ENCODE results near the gene OXLD1.

The OXLD1 gene

DNA sequence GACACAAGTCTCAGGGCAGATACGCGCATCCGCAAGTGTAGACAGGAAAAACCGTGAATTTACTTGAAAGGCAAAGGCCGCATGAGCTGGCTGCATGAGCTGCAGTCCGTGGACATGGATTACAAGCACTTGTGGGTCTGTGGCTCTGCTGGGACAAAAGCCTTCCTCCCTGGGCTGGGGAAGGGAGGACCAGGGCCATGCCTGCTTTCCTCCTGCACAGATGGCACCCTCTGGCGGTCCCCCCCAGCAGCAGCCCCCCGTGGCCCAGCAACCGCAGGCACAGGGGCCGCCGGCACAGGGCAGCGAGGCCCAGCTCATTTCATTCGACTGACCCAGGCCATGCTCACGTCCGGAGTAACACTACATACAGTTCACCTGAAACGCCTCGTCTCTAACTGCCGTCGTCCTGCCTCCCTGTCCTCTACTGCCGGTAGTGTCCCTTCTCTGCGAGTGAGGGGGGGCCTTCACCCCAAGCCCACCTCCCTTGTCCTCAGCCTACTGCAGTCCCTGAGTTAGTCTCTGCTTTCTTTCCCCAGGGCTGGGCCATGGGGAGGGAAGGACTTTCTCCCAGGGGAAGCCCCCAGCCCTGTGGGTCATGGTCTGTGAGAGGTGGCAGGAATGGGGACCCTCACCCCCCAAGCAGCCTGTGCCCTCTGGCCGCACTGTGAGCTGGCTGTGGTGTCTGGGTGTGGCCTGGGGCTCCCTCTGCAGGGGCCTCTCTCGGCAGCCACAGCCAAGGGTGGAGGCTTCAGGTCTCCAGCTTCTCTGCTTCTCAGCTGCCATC lies 35.1 kb upstream of the OXLD1 start:
- no peak for FAIRE-seq

DNA sequence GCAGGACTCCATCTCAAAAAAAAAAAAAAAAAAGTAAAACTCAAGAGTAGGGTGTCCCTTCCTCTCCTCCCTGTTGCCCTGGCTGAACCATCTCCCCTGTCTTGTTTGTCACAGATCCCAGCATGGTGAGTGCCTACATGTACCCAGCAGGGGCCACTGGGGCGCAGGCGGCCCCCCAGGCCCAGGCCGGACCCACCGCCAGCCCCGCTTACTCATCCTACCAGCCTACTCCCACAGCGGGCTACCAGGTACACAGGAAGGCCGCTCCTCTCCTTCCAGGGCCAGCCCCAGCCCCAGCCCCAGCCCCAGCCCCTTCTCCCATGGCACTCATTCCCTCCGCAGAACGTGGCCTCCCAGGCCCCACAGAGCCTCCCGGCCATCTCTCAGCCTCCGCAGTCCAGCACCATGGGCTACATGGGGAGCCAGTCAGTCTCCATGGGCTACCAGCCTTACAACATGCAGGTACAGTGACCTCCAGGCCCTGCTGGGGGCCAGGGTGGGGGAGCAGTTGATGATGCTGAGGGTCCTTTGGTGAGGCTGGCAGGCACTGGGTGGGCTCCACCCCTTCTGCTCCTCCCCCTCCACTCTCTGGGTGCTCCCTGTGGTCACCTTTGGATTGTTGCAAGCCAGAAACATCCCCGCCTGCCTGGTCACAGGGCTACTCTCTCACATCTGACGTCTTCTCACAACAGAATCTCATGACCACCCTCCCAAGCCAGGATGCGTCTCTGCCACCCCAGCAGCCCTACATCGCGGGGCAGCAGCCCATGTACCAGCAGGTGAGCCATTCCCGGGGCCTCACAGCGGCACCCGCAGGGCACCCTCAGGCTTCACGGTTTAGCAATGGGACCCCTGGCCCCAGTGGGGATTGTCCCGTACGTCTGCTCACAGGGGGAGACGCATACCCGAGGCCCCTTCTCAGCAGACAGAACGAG lies 34.2 kb upstream of the OXLD1 start:
- no peak for FAIRE-seq

DNA sequence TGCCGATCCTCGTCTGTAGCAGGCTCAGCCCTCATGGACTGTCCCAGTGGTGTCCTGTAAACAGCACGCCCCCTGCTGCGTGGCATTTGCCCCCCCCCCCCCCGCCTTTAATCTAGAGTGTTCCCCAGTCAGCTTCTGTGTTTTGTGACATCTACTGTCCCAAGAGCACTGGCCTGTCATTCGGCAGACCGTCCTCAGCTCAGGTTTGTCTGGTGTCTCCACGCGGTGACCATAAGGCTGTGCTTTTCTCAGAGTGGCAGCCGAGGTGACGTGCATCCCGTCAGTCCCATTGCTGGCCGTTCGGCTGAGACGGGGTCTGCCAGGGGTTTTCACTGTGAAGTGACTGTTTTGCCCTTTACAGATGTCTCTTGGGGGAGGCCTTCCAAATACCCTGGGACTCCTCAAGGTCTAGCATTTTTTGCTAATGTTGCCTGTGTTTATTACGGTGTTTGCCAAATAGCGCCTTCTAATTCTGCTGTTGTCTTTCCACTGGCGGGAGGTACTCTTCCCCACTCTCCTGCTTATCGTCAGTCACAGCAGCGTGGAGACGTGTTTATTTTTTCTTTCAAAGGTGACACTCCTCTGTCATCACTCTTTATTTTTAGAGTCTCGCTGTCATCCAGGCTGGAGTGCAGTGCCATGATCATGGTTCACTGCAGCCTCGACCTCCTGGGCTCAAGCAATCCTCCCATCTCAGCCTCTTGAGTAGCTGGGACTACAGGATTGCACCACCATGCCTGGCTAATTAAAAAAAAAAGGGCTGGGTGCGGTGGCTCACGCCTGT lies 31.0 kb upstream of the OXLD1 start:
- no peak for FAIRE-seq

DNA sequence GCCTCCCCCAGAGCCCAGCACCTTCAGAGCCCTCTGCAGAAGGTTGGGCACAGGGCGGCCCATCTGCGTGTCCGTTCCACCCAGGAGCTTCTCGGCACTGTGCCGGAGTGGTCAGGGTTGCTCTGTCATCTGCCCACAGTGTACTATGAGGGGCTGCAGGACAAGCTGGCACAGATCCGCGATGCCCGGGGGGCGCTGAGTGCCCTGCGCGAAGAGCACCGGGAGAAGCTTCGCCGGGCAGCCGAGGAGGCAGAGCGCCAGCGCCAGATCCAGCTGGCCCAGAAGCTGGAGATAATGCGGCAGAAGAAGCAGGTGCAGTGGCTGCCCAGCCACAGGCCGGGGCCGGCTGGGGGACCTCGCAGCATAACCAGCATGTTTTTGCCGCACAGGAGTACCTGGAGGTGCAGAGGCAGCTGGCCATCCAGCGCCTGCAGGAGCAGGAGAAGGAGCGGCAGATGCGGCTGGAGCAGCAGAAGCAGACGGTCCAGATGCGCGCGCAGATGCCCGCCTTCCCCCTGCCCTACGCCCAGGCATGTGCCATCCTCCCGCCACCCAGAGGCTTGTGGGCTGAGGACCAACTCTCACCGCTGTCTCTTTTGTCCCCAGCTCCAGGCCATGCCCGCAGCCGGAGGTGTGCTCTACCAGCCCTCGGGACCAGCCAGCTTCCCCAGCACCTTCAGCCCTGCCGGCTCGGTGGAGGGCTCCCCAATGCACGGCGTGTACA lies 30.0 kb upstream of the OXLD1 start:
- no peak for FAIRE-seq

GRCh38 chr17:81695801-81696200 lies 29.4 kb upstream of the OXLD1 start:
- FAIRE-seq, result no peak

DNA sequence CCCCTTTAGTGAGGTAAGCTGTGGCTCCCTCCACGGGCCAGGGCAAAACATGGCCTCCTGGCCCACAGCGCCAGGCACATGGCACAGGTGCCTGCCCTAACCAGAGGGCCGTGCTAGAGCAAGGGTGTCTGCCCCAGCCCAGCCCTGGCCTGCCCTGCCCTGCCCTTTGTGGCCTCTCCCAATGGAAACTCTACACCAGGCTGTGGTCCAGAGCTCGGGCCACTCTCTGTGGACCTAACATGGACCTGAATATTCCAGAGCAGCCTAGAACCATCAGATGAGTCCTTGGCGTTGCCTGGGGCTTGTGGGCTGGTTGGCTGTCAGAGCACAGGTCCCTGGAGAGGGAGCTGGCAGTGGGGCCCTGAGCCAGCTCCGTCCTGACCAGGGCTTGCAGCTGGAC lies 28.8 kb upstream of the OXLD1 start:
- no peak for FAIRE-seq

DNA sequence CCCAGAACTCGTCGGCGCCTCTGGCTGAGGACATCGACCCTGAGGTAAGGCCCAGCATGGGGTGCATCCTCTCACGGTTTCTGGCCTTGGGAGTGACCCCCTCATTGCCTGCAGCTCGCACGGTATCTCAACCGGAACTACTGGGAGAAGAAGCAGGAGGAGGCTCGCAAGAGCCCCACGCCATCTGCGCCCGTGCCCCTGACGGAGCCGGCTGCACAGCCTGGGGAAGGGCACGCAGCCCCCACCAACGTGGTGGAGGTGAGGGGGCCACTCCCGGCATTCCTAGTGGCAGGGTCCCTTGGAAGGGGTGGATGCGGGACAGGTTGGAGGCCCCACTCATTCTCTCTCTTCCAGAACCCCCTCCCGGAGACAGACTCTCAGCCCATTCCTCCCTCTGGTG lies 28.4 kb upstream of the OXLD1 start:
- no peak for FAIRE-seq

DNA sequence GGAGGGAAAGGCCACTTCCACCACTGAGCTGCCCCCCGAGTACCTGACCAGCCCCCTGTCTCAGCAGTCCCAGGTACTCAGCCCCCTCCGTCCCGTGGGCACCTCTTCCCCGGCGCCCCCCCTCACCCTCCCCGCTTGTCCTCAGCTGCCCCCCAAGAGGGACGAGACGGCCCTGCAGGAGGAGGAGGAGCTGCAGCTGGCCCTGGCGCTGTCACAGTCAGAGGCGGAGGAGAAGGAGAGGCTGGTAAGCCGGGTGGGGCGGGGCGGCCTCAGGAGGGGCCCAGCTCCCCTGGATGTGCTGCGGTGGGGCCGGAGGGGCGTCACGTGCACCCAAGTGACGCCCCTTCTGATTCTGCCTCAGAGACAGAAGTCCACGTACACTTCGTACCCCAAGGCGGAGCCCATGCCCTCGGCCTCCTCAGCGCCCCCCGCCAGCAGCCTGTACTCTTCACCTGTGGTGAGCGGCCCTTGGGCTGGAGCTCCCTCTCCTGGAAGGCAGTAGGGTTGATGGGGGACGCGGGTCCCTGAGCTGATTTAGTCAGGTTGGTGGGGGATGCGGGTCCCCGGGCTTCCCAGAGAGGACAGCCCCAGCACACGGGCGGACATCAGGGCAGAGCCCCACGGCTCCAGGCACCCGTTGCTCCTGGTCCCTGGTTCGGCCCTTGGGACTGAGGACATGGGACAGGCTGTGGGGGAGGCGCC lies 27.3 kb upstream of the OXLD1 start:
- FAIRE-seq, result no peak

- no peak for FAIRE-seq
These were observed 25.2 kb upstream of the OXLD1 start for GRCh38 chr17:81691608-81692007.

DNA sequence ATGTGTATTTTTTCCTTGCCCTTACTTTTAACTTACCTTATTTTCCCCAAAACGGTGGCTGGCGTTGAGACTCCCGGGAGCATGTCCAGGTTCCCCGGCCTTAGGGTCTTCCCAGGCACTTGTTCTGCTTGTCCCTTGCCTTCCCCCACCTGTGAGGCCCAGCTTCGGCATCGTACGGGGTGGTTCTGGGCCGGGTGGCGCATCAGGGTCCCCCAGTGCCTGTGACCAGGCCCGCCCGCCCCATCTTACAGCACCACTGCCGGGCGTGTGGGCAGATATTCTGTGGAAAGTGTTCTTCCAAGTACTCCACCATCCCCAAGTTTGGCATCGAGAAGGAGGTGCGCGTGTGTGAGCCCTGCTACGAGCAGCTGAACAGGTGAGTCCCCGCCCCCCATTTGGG lies 24.8 kb upstream of the OXLD1 start:
- no peak for FAIRE-seq

GRCh38 chr17:81690549-81690948 lies 24.1 kb upstream of the OXLD1 start:
- FAIRE-seq, result no peak

GRCh38 chr17:81690066-81690465 lies 23.7 kb upstream of the OXLD1 start:
- FAIRE-seq, result no peak

GRCh38 chr17:81688616-81689015 lies 22.2 kb upstream of the OXLD1 start:
- no peak for FAIRE-seq

- FAIRE-seq, result no peak
These were observed 21.6 kb upstream of the OXLD1 start for GRCh38 chr17:81687770-81688541.

- FAIRE-seq, result no peak
These were observed 20.2 kb upstream of the OXLD1 start for GRCh38 chr17:81686614-81687013.

DNA sequence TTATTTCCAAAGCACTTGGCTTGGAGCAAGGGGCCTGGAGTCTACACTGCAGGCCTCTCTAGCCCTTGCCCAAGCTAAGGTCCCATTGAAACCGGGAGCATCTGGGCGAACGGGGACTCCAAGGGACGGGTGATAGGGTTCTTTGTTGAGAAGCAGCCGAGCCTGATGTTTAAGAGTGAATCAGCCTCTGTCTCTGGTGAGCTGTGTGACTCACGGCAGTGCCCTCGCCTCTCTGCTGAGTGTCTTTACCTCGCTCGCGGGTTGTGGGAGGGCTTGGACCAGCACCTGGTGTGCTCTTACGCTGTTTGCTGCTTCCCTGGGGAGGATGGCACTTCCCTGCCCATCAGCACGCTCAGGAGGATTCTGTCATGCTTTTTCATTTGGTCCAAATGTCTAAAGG lies 18.7 kb upstream of the OXLD1 start:
- no peak for FAIRE-seq

DNA sequence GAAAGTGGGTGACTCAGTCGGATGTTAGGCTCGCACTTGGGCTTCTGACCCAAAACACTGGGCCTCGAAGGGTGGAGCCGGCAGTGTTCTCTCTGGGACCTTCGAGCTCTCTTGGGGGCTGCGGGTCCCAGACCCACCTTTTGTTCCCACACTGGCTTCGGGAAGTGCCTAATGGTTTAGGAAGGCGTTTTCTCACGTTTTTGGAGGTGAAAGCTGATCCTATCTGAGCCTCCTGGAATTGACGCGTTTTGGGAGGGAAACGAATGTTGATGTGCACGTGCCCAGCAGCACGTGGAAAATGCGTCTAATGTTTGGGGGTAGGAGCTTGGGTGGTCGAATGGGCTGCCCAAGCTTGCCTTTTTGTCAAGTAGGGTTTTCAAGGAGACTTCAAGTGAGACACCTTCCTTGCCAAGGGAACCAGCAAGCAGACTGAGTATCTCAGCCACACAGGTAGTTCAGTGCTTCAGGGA lies 18.1 kb upstream of the OXLD1 start:
- FAIRE-seq, result no peak

DNA sequence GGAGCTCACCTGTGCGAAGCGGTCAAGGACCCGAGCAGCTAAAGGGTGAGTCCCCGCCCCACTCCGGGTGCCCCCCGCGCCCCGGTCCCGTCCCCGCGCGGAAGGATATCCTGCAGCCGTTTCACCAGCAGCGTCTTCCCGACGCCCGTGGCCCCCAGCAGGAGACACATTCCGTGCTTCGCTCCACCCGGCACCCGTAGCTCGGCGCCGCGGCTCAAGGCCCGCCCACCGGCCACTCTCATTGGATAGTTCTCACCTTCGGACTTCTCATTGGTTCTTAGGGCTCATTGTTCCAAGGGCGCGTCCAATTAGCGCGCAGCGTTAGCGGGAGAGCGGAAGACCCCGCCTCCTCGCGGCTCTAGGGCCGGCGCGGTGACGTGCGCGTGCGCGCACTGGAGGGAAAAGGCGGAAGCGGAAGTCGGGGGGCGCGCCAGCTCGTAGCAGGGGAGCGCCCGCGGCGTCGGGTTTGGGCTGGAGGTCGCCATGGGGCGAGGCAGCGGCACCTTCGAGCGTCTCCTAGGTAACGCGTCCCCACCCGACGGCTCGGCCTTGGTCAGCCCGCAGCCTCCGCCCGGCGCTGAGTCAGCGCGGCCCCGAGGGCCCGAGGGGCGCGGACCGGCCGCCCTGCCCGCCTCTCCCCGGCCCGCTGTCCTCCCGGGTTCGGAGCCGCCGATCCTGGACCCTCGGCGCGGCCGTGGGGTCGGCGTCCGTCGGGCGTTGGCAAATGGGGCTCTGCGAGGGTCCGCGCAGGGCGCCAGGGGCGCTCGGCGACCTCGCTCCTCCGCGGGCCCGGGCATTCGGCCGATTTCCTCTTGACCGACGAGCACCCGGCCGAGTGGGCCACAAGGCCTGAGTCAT lies 17.4 kb upstream of the OXLD1 start, which contains the start of the genes ARL16 and HGS:
TSS of gene ARL16 (minus strand) at position 214 of the 858 bp plus-strand sequence. CDS start at position 170, 44 bp downstream.
TSS of gene HGS (plus strand) at position 428 of the 858 bp plus-strand sequence. CDS start at position 484, 56 bp downstream.
- FAIRE-seq, result peak; percentile 98

- FAIRE-seq, result no peak
These were observed 16.8 kb upstream of the OXLD1 start for GRCh38 chr17:81683208-81683583.

All from G401.6 (cell line).